OCI-LY1 (cell line): ENCODE results near the gene ZFYVE21.
A peak's percentile ranks its signal among the peaks of the same experiment; 100 is the strongest.

ENCODE experiments used
- H2AFZ ChIP-seq: fragments of 200-600 bp; sonication (generic), shearing (Covaris generic); 2 replicates; pipeline ENCODE4 v1.6.0; 2014; ENCODE audit warnings: antibody characterized with exemption, mild to moderate bottlenecking, low read length
- H3F3A ChIP-seq: fragments of 200-600 bp; sonication (generic), shearing (Covaris generic); 2 replicates; pipeline ENCODE4 v1.6.0; 2014; ENCODE audit warnings: mild to moderate bottlenecking, antibody characterized with exemption, low read length, moderate library complexity; ENCODE audit not compliant: insufficient read depth
- H3K27ac ChIP-seq: fragments of 200-600 bp; sonication (generic); 2 replicates; pipeline ENCODE4 v1.5.1; 2014; ENCODE audit warnings: low read length, mixed run types, mild to moderate bottlenecking, low read depth; ENCODE audit not compliant: poor library complexity, severe bottlenecking
- H3K27me3 ChIP-seq: fragments of 200-600 bp; sonication (generic); 2 replicates; pipeline ENCODE4 v1.6.0; 2014; ENCODE audit warnings: antibody characterized with exemption, mild to moderate bottlenecking, low read length, moderate library complexity; ENCODE audit not compliant: insufficient read depth
- H3K36me3 ChIP-seq: fragments of 200-600 bp; sonication (generic); 2 replicates; pipeline ENCODE4 v1.6.1; 2014; ENCODE audit warnings: mild to moderate bottlenecking, antibody characterized with exemption, low read length, moderate library complexity, mixed read lengths; ENCODE audit not compliant: insufficient read depth
- H3K4me1 ChIP-seq: fragments of 200-600 bp; sonication (generic); 2 replicates; pipeline ENCODE4 v1.5.1; 2014; ENCODE audit warnings: mild to moderate bottlenecking, low read length, moderate library complexity; ENCODE audit not compliant: insufficient read depth, severe bottlenecking
- H3K4me2 ChIP-seq: fragments of 200-600 bp; sonication (generic), shearing (Covaris generic); 2 replicates; pipeline ENCODE4 v1.6.1; 2014; ENCODE audit warnings: low read length
- H3K4me3 ChIP-seq: fragments of 200-600 bp; sonication (generic); 2 replicates; pipeline ENCODE4 v1.5.1; 2014; ENCODE audit warnings: low read length, low read depth, mild to moderate bottlenecking, mixed read lengths; ENCODE audit not compliant: poor library complexity, severe bottlenecking
- H3K79me2 ChIP-seq: fragments of 200-600 bp; shearing (Covaris generic); 2 replicates; pipeline ENCODE4 v1.6.1; 2016; ENCODE audit warnings: mixed run types, low read length, mixed read lengths; ENCODE audit not compliant: insufficient read depth
- H3K9ac ChIP-seq: fragments of 200-600 bp; sonication (generic), shearing (Covaris generic); 2 replicates; pipeline ENCODE4 v1.6.1; 2014; ENCODE audit warnings: mild to moderate bottlenecking, low read length, mixed read lengths
- H3K9me2 ChIP-seq: fragments of 200-600 bp; sonication (generic), shearing (Covaris generic); 2 replicates; pipeline ENCODE4 v1.6.1; 2014; ENCODE audit warnings: low read depth, mild to moderate bottlenecking, low read length, mixed read lengths
- H3K9me3 ChIP-seq: fragments of 200-600 bp; shearing (Covaris generic); 2 replicates; pipeline ENCODE4 v1.6.1; 2014; ENCODE audit warnings: low read length, mixed read lengths
- H4K20me1 ChIP-seq: fragments of 200-600 bp; sonication (generic), shearing (Covaris generic); 2 replicates; pipeline ENCODE4 v1.6.0; 2016; ENCODE audit warnings: mild to moderate bottlenecking, low read length; ENCODE audit not compliant: insufficient read depth
- CTCF ChIP-seq: fragments of 200-600 bp; sonication (generic), shearing (Covaris generic); IDR thresholded peaks from 2 replicates; pipeline ENCODE4 v1.5.1; 2017; ENCODE audit warnings: mild to moderate bottlenecking, antibody characterized with exemption, low read length, moderate library complexity, mixed read lengths
- EZH2 ChIP-seq: fragments of 200-600 bp; sonication (generic), shearing (Covaris generic); IDR thresholded peaks from 2 replicates; pipeline ENCODE4 v1.8.0; 2017; ENCODE audit warnings: borderline replicate concordance, mixed run types, mild to moderate bottlenecking, antibody characterized with exemption, low read length, moderate library complexity, mixed read lengths

ZFYVE21 gene

GRCh38 chr14:103746701-103747100, 31.1 kb downstream of the ZFYVE21 start:
- Histone ChIP-seq H3K9me2 (no peaks in the 10 kb centered on the region), H3K4me2 (no peak overlapping the region), H3K9me3 (no peaks in the 10 kb centered on the region), H3K36me3 (peaks cover 4% of the 10 kb centered on the region; the same call in 1 of the 2 replicates), H2AFZ (no peak overlapping the region), H4K20me1 (no peaks in the 10 kb centered on the region), H3K4me3 (no peak overlapping the region), H3K27me3 (no peaks in the 10 kb centered on the region), H3F3A (no peaks in the 10 kb centered on the region; the same call in 1 of the 2 replicates), H3K27ac (no peak overlapping the region), H3K79me2 (no peaks in the 10 kb centered on the region), H3K9ac (no peak overlapping the region), H3K4me1 (peaks cover 29% of the 10 kb centered on the region)
- no peak for TF ChIP-seq EZH2
- TF ChIP-seq CTCF = no peak

GRCh38 chr14:103748534-103748857, 32.9 kb downstream of the ZFYVE21 start:
- TF ChIP-seq EZH2 (no peak), CTCF (peak; percentile 27; the same call in 1 of the 2 replicates)
- Histone ChIP-seq H2AFZ (0 out of 2 replicates have a peak overlapping the region, but pooled peaks have one; percentile 7), H3K79me2 (no peaks in the 10 kb centered on the region), H3K9me3 (no peaks in the 10 kb centered on the region), H3K36me3 (peaks cover 4% of the 10 kb centered on the region; the same call in 1 of the 2 replicates), H3K9me2 (no peaks in the 10 kb centered on the region), H3K9ac (peak overlapping the region; percentile 64), H3K4me1 (peaks cover 29% of the 10 kb centered on the region), H3K4me3 (peak overlapping the region; percentile 23), H3K4me2 (peak overlapping the region; percentile 56), H3F3A (no peaks in the 10 kb centered on the region; the same call in 1 of the 2 replicates), H3K27me3 (no peaks in the 10 kb centered on the region), H3K27ac (peak overlapping the region; percentile 76), H4K20me1 (no peaks in the 10 kb centered on the region)

GRCh38 chr14:103749452-103749851, 33.8 kb downstream of the ZFYVE21 start:
- H3K36me3 ChIP-seq = peaks cover 4% of the 10 kb centered on the region; the same call in 1 of the 2 replicates

More at GRCh38 chr14:103749452-103749851, 33.8 kb downstream of the ZFYVE21 start:
- Histone ChIP-seq H2AFZ (no peak overlapping the region), H3K4me1 (peaks cover 24% of the 10 kb centered on the region), H3K9me3 (no peaks in the 10 kb centered on the region), H3K4me3 (no peak overlapping the region), H3K9me2 (no peaks in the 10 kb centered on the region), H3F3A (no peaks in the 10 kb centered on the region; the same call in 1 of the 2 replicates), H3K9ac (peak overlapping the region; percentile 64; the same call in 1 of the 2 replicates), H3K79me2 (no peaks in the 10 kb centered on the region), H3K27me3 (no peaks in the 10 kb centered on the region), H3K4me2 (0 out of 2 replicates have a peak overlapping the region, but pooled peaks have one; percentile 56), H3K27ac (peak overlapping the region; percentile 76), H4K20me1 (no peaks in the 10 kb centered on the region)
- no peak for TF ChIP-seq CTCF
- no peak for TF ChIP-seq EZH2
